Measurements from ENCODE around the gene ZCWPW1. TPM values are rescaled to one million over a fixed set of nuclear protein-coding genes. Genes with fewer than 3 reads are reported as not detected.

The ZCWPW1 gene
- total and polyA plus RNA-seq, 2 of the 13 experiments (the other 11 are each of a cell fraction or from before 2014, with no cell fraction given) = 2.4 to 2.5 TPM

DNA sequence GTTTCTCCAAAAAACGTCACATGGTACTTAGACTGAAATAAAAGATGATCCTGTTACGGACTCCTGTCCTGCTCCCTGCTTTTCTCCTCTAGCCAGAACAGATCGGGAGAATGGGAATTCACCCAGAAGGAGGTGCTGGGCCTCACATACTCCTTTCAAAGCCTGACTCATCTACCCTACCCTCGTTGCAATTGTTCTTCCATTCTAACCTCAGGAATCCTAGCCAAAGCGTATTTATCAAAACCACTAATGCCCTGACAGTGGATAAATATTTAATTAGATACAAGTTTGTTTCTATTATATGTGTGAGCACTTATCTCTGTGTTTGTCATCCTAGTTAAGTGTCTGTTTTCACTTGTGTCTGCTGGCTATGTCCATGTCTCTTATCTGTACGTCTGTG lies 21.7 kb downstream of the ZCWPW1 start (continued):
- no peak for TF ChIP-seq AKNA (CRISPR knock-in tag; IDR thresholded peaks at IDR 0.05; ENCODE audit: borderline replicate concordance)

- ATAC-seq = no peak
- Histone ChIP-seq H3K27ac (ENCODE audit: extremely low read length, insufficient read depth, low read length) (no peak overlapping the region), H4K20me1 (ENCODE audit: insufficient read depth, low read length) (no peaks in the 10 kb centered on the region), H3K79me2 (ENCODE audit: insufficient read depth, low read length) (no peaks in the 10 kb centered on the region), H3K9me3 (ENCODE audit: low read length) (no peaks in the 10 kb centered on the region), H3K4me1 (ENCODE audit: insufficient read depth, low read length) (peaks cover 17% of the 10 kb centered on the region), H3K27me3 (ENCODE audit: control insufficient read depth in 1 of 2, insufficient read depth in 2 of 2, low read length in 2 of 2) (peaks cover 1 to 14% of the 10 kb centered on the region in 2 experiments; a peak in 3 of 5 replicates), H3K4me3 (replicated peaks in 1 of 3; ENCODE audit: insufficient read depth in 1 of 3, low read depth in 2 of 3, low read length in 3 of 3) (no peak overlapping the region), H3K36me3 (replicated peaks in 1 of 2; ENCODE audit: control insufficient read depth in 1 of 2, insufficient read depth in 2 of 2, low read length in 2 of 2) (no peaks in the 10 kb centered on the region), H3K4me2 (ENCODE audit: low read depth, low read length) (no peak overlapping the region), H2AFZ (ENCODE audit: low read length) (no peak overlapping the region), H3K9ac (ENCODE audit: insufficient read depth, low read depth, low read length) (no peak overlapping the region)
- ChIA-PET POLR2A (no interaction called here), CTCF (ENCODE audit: low intra/inter-chr PET ratio, low total read pairs) (no interaction called here)
- intact Hi-C loops (cut with micrococcal nuclease; ENCODE audit: unreplicated experiment) = no loop called here
- in situ Hi-C loops (cut with HindIII; ENCODE audit: extremely low pct_ligation_motif_present, low pct_unique_long_range_greater_than_20kb) = no loop called here
- DNase-seq (ENCODE audit: low spot score) = no peak
- WGBS (ENCODE audit: low lambda C conversion rate) = 70% methylated on average over 2 of the region's 2 CpGs
- no TSS peak for BruUV-seq (replicated peaks)
- no peak for FAIRE-seq
- TF ChIP-seq REL (CRISPR knock-in tag; conservative IDR thresholded peaks at IDR 0.05) (no peak), SRSF4 (IDR thresholded peaks at IDR 0.05; ENCODE audit: low read depth, low read length, poor library complexity, severe bottlenecking) (no peak)
These were observed 26.3 kb downstream of the ZCWPW1 start for GRCh38 chr7:100402241-100402640.

All from HepG2 (cell line).